Measurements from ENCODE around the gene TEP1. TPM values are rescaled to one million over a fixed set of nuclear protein-coding genes. Genes with fewer than 3 reads are reported as not detected.
A peak's percentile ranks its signal among the peaks of the same experiment; 100 is the strongest.

TEP1 gene
- total and polyA plus RNA-seq, 2 of the 13 experiments (the other 11 are each of a cell fraction or from before 2014, with no cell fraction given), result 11.0 to 12.8 TPM

DNA sequence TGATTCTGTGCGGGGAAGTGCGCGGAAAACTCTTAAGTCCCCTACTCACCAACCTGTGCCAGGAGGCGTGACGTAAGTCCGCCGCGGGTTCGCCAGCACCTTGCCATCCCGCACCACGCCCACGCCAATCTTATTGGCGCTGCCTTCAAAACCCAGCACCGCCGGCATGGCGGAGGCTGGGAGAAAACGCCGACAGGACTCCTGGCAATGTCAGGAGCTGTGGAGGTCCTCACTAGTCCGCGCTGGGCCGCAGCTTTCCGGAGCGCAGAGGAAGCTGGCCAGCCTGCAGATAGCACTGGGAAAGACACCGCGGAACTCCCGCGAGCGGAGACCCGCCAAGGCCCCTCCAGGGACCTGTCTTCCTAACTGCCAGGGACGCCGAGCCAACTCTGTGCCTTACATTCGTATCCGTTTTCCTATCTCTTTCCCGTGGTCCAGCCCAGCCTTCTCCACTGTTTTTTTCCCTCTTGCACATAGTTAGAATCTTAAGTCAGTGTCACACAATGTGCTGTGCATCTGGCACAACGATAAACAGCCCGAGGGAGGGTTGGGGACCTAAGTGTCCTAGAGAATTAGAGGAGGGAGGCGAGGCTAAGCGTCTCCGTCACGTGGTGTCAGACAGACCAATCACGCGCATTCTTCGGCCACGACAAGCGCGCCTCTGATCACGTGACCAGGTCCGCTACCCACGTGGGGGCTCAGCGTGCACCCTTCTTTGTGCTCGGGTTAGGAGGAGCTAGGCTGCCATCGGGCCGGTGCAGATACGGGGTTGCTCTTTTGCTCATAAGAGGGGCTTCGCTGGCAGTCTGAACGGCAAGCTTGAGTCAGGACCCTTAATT, 41.4 kb upstream of the TEP1 start, which contains the start of the genes APEX1 and OSGEP (continued):
- TF ChIP-seq, protein P1, sequence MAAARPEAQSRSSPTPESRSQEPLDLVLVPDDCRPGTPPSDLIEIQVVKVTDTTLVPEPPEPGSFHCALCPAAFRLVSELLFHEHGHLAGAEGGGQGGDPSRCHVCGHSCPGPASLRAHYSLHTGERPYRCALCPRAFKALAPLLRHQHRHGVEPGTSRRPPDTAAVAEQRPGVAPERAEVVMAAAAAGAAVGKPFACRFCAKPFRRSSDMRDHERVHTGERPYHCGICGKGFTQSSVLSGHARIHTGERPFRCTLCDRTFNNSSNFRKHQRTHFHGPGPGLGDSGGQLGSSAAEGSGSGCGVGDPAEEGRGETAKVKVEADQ (CRISPR knock-in tag; IDR thresholded peaks at IDR 0.05; ENCODE audit: borderline replicate concordance), result peak; percentile 78; the same call in 1 of the 2 replicates
- peak; percentile 74 for TF ChIP-seq GABPB1 (CRISPR knock-in tag; IDR thresholded peaks at IDR 0.05)
- TF ChIP-seq, protein P2, sequence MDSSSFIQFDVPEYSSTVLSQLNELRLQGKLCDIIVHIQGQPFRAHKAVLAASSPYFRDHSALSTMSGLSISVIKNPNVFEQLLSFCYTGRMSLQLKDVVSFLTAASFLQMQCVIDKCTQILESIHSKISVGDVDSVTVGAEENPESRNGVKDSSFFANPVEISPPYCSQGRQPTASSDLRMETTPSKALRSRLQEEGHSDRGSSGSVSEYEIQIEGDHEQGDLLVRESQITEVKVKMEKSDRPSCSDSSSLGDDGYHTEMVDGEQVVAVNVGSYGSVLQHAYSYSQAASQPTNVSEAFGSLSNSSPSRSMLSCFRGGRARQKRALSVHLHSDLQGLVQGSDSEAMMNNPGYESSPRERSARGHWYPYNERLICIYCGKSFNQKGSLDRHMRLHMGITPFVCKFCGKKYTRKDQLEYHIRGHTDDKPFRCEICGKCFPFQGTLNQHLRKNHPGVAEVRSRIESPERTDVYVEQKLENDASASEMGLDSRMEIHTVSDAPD (CRISPR knock-in tag; IDR thresholded peaks at IDR 0.05), result peak; percentile 98
- peak; percentile 83 for TF ChIP-seq TOPORS (CRISPR knock-in tag; IDR thresholded peaks at IDR 0.05)
- no peak for TF ChIP-seq MAF1 (CRISPR knock-in tag; IDR thresholded peaks at IDR 0.05; ENCODE audit: borderline replicate concordance)
- TF ChIP-seq, protein P3, sequence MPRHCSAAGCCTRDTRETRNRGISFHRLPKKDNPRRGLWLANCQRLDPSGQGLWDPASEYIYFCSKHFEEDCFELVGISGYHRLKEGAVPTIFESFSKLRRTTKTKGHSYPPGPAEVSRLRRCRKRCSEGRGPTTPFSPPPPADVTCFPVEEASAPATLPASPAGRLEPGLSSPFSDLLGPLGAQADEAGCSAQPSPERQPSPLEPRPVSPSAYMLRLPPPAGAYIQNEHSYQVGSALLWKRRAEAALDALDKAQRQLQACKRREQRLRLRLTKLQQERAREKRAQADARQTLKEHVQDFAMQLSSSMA (CRISPR knock-in tag; IDR thresholded peaks at IDR 0.05), result peak; percentile 46; the same call in 1 of the 2 replicates
- TF ChIP-seq ZKSCAN8 (CRISPR knock-in tag; IDR thresholded peaks at IDR 0.05; ENCODE audit: borderline replicate concordance), result peak; percentile 59
- TF ChIP-seq SMAD9 (CRISPR knock-in tag; IDR thresholded peaks at IDR 0.05), result no peak; the same call in 1 of the 2 replicates
- TF ChIP-seq HNRNPUL1 (IDR thresholded peaks at IDR 0.05; ENCODE audit: low read depth, low read length), result no peak
- peak; percentile 69; the same call in 1 of the 2 replicates for TF ChIP-seq SMAD1 (CRISPR knock-in tag; IDR thresholded peaks at IDR 0.05; ENCODE audit: borderline replicate concordance, low read depth)
- no peak for TF ChIP-seq ZKSCAN1 (IDR thresholded peaks at IDR 0.05; ENCODE audit: low read length)
- TF ChIP-seq ZBTB20 (CRISPR knock-in tag; IDR thresholded peaks at IDR 0.05; ENCODE audit: borderline replicate concordance, low read depth), result peak; percentile 54; the same call in 1 of the 2 replicates
- peak; percentile 26 for TF ChIP-seq ZNF441 (CRISPR knock-in tag; IDR thresholded peaks at IDR 0.05; ENCODE audit: borderline replicate concordance)
- TF ChIP-seq EEA1 (CRISPR knock-in tag; IDR thresholded peaks at IDR 0.05; ENCODE audit: borderline replicate concordance), result 0 out of 2 replicates have a peak, but pooled peaks have one; percentile 18
- TF ChIP-seq ZNF264 (CRISPR knock-in tag; IDR thresholded peaks at IDR 0.05), result no peak
- TF ChIP-seq ZNF660 (CRISPR knock-in tag; IDR thresholded peaks at IDR 0.05; ENCODE audit: borderline replicate concordance, low read depth), result no peak
- no peak for TF ChIP-seq ZNF674 (CRISPR knock-in tag; IDR thresholded peaks at IDR 0.05; ENCODE audit: low read depth)
- TF ChIP-seq, protein P4, sequence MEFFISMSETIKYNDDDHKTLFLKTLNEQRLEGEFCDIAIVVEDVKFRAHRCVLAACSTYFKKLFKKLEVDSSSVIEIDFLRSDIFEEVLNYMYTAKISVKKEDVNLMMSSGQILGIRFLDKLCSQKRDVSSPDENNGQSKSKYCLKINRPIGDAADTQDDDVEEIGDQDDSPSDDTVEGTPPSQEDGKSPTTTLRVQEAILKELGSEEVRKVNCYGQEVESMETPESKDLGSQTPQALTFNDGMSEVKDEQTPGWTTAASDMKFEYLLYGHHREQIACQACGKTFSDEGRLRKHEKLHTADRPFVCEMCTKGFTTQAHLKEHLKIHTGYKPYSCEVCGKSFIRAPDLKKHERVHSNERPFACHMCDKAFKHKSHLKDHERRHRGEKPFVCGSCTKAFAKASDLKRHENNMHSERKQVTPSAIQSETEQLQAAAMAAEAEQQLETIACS (CRISPR knock-in tag; IDR thresholded peaks at IDR 0.05), result 0 out of 2 replicates have a peak, but pooled peaks have one; percentile 51
- TF ChIP-seq ZMYM2 (CRISPR knock-in tag; IDR thresholded peaks at IDR 0.05), result 0 out of 2 replicates have a peak, but pooled peaks have one; percentile 12
- TF ChIP-seq ZNF629 (CRISPR knock-in tag; conservative IDR thresholded peaks at IDR 0.05), result no peak; the same call in 1 of the 2 replicates
- TF ChIP-seq ZNF746 (CRISPR knock-in tag; IDR thresholded peaks at IDR 0.05), result peak; percentile 72
- TF ChIP-seq, protein P5, sequence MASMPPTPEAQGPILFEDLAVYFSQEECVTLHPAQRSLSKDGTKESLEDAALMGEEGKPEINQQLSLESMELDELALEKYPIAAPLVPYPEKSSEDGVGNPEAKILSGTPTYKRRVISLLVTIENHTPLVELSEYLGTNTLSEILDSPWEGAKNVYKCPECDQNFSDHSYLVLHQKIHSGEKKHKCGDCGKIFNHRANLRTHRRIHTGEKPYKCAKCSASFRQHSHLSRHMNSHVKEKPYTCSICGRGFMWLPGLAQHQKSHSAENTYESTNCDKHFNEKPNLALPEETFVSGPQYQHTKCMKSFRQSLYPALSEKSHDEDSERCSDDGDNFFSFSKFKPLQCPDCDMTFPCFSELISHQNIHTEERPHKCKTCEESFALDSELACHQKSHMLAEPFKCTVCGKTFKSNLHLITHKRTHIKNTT (CRISPR knock-in tag; IDR thresholded peaks at IDR 0.05), result no peak
- no peak for TF ChIP-seq SRSF4 (IDR thresholded peaks at IDR 0.05; ENCODE audit: low read depth, low read length, poor library complexity, severe bottlenecking)
- no peak for TF ChIP-seq U2AF1 (optimal IDR thresholded peaks at IDR 0.05; ENCODE audit: low read depth, low read length)
